Large intestine (tissue), 3 donors: ENCODE results near the gene PEX10. TPM values are rescaled to one million over a fixed set of nuclear protein-coding genes. Genes with fewer than 3 reads are reported as not detected.

ENCODE experiments used
- DNase-seq, 2 donors: peaks; one replicate each; pipeline versions ENCODE4 v3.0.0 to v3.0.0-alpha.2; 2013
- H3K27ac ChIP-seq: one replicate; pipeline ENCODE4 v1.5.1; 2013; ENCODE audit warnings: low read length
- H3K27me3 ChIP-seq: 2 replicates; pipeline ENCODE4 v1.6.1; 2013; ENCODE audit warnings: low read length; ENCODE audit not compliant: control insufficient read depth, insufficient read depth
- H3K36me3 ChIP-seq: 2 replicates; pipeline ENCODE4 v1.6.1; 2013; ENCODE audit warnings: low read length; ENCODE audit not compliant: control insufficient read depth, insufficient read depth
- H3K4me1 ChIP-seq: one replicate; pipeline ENCODE4 v1.6.1; 2013; ENCODE audit warnings: low read length; ENCODE audit not compliant: control insufficient read depth, insufficient read depth
- H3K4me3 ChIP-seq: one replicate; pipeline ENCODE4 v1.5.1; 2013; ENCODE audit warnings: low read length
- H3K9me3 ChIP-seq: one replicate; pipeline ENCODE4 v1.6.1; 2013; ENCODE audit warnings: mild to moderate bottlenecking, low read depth, low read length, moderate library complexity; ENCODE audit not compliant: control insufficient read depth
- WGBS: methylation state at CpG from one replicate; pipeline ENCODE4 v1.1.5; 2013; ENCODE audit warnings: low lambda C conversion rate; ENCODE audit not compliant: insufficient coverage; 5-methylcytosine and 5-hydroxymethylcytosine counted together
- polyA plus RNA-seq: library from polyadenylated mRNA; unstranded; fragments of 120-200 nt; gene quantifications from one replicate; pipeline ENCODE4 v1.2.1, GENCODE V29; 2013

Gene PEX10
- polyA plus RNA-seq, 1 donor: 20.5 TPM

- WGBS: no CpG with 5 or more reads among the region's 19 CpGs
Measured at GRCh38 chr1:2452932-2453315, 40.6 kb upstream of the PEX10 start.

DNA sequence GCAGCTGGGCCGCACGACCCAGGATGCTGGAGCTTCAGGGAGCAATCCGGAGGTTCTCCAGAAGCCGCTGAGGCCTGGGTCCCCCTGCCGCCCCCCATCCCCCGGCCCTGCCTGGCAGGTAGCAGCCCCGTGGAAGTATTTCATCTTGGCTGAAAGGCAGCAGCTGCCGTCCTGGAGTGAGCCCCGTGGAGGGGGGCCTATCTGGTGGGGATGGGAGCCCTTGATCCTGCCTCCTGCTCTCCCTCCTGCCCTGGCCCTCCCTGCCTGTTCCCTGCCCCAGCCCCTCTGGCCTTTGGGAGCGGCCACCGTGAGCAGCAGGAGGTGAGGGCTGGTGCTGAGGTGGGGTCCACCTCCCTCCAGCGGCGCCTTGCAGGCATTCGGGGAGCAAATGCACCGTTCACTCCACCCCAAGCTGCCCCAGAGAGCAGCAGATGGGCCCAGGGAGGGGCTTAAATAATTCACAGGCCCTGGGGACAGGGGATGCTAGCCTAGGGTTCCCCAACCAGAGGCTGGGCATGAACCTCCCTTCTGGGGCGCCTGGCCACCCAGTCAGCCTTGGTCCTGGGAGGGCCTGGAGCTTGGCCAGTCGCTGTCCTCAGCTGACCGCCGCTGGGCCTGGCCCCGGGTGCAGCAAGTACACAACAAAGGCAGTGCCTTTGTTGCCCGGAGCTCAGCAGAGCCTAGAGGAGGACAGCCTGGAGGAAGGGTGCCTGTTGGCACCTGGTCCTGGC lies 40.0 kb upstream of the PEX10 start:
- Histone ChIP-seq H3K4me1 (no peaks in the 10 kb centered on the region), H3K27me3 (peaks cover 10% of the 10 kb centered on the region), H3K9me3 (no peaks in the 10 kb centered on the region), H3K27ac (no peak overlapping the region), H3K4me3 (no peak overlapping the region), H3K36me3 (no peaks in the 10 kb centered on the region)
- no peak for DNase-seq
- WGBS: no CpG with 5 or more reads among the region's 21 CpGs

More at GRCh38 chr1:2452932-2453315, 40.6 kb upstream of the PEX10 start:
- Histone ChIP-seq H3K4me3 (no peak overlapping the region), H3K36me3 (no peaks in the 10 kb centered on the region), H3K9me3 (no peaks in the 10 kb centered on the region), H3K27me3 (peaks cover 5% of the 10 kb centered on the region), H3K4me1 (no peaks in the 10 kb centered on the region), H3K27ac (no peak overlapping the region)
- DNase-seq: no peak

- no peaks in the 10 kb centered on the region for H3K9me3 ChIP-seq
- peaks cover 15% of the 10 kb centered on the region for H3K27me3 ChIP-seq
- H3K4me3 ChIP-seq: no peak overlapping the region
- no CpG with 5 or more reads among the region's 18 CpGs for whole genome bisulfite sequencing
- no peaks in the 10 kb centered on the region for H3K36me3 ChIP-seq
- no peak overlapping the region for H3K27ac ChIP-seq
- no peak for DNase-seq
- H3K4me1 ChIP-seq: no peaks in the 10 kb centered on the region
Measured at GRCh38 chr1:2451741-2452140, 39.4 kb upstream of the PEX10 start.

DNA sequence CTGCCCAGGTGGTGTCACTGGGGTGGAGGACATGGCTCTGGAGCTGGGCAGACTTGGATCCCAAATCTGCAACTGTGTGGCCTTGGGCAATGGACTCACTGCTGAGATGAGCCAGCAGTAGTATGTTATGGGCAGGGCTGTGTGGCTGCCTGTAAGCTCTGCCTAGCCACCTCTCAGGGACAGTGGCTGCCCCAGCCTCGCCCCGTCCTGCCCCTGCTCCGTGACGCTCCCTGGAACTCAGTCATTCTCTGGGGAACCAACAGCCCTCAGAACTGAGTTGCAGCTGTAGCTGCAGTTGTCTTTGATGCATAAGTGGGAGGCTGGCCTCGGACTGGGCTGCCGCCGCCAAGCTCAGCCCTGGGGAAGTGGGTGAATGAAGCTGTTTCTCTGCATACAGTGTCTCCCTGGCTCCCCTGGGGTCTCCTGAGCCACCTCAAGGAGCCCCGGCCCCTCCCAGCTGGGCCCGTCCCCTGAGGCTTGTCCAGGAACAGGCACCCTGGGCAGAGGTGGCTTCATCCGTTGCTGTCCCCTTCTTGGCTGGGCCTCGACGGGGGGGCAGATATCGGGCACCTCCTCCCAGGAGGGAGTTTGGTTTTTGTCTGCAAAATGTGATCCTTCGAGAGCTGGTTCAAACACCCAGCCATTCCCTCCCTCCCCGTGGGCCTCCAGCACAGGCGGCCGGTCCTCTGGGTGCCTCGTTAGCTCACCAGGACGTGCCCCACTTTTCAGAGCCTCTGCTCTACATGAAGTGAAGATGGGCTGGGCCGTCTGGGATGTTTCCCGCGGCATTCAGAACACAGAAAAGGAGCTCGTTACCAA lies 37.5 kb upstream of the PEX10 start:
- H3K9me3 ChIP-seq: peaks cover 3% of the 10 kb centered on the region
- peaks cover 32% of the 10 kb centered on the region for H3K27me3 ChIP-seq
- H3K4me1 ChIP-seq: no peaks in the 10 kb centered on the region
- H3K27ac ChIP-seq: no peak overlapping the region
- WGBS: no CpG with 5 or more reads among the region's 23 CpGs
- H3K36me3 ChIP-seq: no peaks in the 10 kb centered on the region
- DNase-seq: no peak
- H3K4me3 ChIP-seq: no peak overlapping the region

GRCh38 chr1:2448098-2448445 lies 35.7 kb upstream of the PEX10 start:
- H3K4me1 ChIP-seq: peaks cover 1% of the 10 kb centered on the region
- no peak for DNase-seq
- peaks cover 3% of the 10 kb centered on the region for H3K9me3 ChIP-seq
- no peaks in the 10 kb centered on the region for H3K36me3 ChIP-seq
- H3K27ac ChIP-seq: no peak overlapping the region
- H3K27me3 ChIP-seq: peaks cover 45% of the 10 kb centered on the region
- no CpG with 5 or more reads among the region's 18 CpGs for WGBS
- no peak overlapping the region for H3K4me3 ChIP-seq

DNA sequence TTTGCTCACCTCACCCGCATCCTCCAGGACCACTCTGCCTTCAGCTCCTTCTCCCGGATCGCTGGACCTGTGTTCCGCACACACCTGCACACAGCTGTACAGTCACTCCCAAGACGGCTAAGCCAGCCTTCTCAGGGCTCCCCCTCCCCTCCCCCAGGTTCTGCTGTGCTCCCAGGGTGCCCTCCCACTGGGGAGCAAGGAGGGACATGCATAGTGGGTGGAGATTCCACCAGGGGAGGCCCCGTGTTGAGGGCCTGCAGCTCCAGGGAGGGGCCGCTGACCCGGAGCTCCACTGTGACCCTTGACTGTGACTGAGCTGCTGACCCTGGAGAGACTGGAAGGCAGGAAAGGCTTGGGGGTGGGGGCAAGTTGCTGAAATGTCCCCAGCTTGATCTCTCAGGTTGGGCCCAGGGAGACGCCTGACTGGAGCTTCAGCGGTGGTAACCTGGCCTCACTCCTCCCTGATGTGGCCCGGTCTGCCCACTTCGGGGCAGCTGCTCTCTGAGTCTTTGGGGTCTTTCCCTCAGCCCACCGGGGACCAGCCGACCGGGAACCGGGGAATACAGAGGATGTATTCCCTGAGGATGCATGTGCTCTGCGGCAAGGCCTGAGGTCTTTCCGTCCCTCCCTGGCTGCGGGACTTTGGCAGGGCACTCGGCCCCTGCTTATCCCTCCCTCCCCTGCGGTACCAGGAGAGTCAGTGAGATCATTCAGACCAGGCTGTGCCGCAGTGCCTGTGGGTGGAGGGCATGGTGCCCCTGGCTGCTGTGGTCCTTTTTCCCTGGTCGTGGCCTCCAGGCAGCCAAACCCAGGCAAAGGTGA lies 35.1 kb upstream of the PEX10 start:
- no CpG with 5 or more reads among the region's 23 CpGs for WGBS
- Histone ChIP-seq H3K36me3 (no peaks in the 10 kb centered on the region), H3K27me3 (peaks cover 51% of the 10 kb centered on the region), H3K9me3 (peaks cover 3% of the 10 kb centered on the region), H3K4me3 (no peak overlapping the region), H3K4me1 (peaks cover 4% of the 10 kb centered on the region), H3K27ac (no peak overlapping the region)
- DNase-seq: no peak

- Histone ChIP-seq H3K27me3 (peaks cover 57% of the 10 kb centered on the region), H3K9me3 (peaks cover 3% of the 10 kb centered on the region), H3K4me1 (peaks cover 4% of the 10 kb centered on the region), H3K36me3 (no peaks in the 10 kb centered on the region), H3K4me3 (no peak overlapping the region), H3K27ac (no peak overlapping the region)
- no peak for DNase-seq
- no CpG with 5 or more reads among the region's 9 CpGs for WGBS
Measured at GRCh38 chr1:2446861-2447260, 34.5 kb upstream of the PEX10 start.

DNA sequence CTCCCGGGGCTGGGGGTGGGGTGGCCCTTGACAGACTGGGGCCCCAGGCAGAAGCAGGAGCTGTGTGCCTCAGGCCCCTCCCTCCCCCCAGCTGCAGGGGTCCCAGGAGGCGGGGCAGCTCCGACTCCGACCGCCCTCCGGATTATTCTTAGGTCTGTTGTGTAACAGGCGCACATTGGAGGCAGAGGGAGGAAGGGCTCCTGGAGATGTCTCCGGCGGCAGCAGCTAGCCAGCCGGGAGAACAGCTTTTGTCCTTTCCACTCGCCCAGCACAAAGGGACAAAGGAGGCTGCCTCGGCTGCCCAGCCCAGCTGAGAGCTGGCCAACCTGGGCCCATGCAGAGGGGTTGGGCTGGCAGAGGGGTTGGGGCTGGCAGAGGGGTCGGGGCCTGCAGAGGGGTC lies 34.0 kb upstream of the PEX10 start:
- no peak for DNase-seq
- Histone ChIP-seq H3K4me1 (peaks cover 4% of the 10 kb centered on the region), H3K27ac (no peak overlapping the region), H3K27me3 (peaks cover 61% of the 10 kb centered on the region), H3K36me3 (no peaks in the 10 kb centered on the region), H3K4me3 (no peak overlapping the region), H3K9me3 (peaks cover 3% of the 10 kb centered on the region)
- WGBS: no CpG with 5 or more reads among the region's 13 CpGs

DNA sequence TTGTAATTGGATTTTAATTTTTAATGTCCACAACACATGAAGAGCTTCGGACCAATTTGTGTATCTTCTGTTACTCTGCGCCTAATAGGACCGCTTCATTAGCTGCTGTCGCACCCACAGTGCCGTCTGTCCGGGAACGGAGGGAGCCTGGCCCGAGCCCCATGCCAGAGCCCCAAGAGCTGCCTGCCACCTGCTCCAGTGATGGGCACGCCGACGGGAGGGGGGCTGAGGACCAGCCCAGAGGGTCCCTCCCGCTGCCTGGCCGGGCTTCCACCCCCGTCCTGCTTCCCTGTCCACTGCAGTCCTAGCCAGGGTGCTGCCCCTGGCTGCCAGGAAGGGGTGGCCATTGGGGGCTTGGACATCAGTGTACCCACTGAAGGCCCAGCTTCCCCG lies 33.5 kb upstream of the PEX10 start:
- Histone ChIP-seq H3K4me1 (peaks cover 4% of the 10 kb centered on the region), H3K27me3 (peaks cover 62% of the 10 kb centered on the region), H3K9me3 (peaks cover 3% of the 10 kb centered on the region), H3K4me3 (no peak overlapping the region), H3K36me3 (no peaks in the 10 kb centered on the region), H3K27ac (no peak overlapping the region)
- 80% methylated on average over 2 of the region's 15 CpGs for WGBS
- no peak for DNase-seq

- Histone ChIP-seq H3K36me3 (no peaks in the 10 kb centered on the region), H3K4me1 (peaks cover 4% of the 10 kb centered on the region), H3K27ac (no peak overlapping the region), H3K27me3 (peaks cover 62% of the 10 kb centered on the region), H3K9me3 (peaks cover 6% of the 10 kb centered on the region), H3K4me3 (no peak overlapping the region)
- WGBS: no CpG with 5 or more reads among the region's 16 CpGs
- DNase-seq: no peak
Measured at GRCh38 chr1:2445162-2445822, 32.9 kb upstream of the PEX10 start.
